Astrocyte of the spinal cord (primary cell): Measurements from ENCODE around the gene NDEL1.

Source experiments
- DNase-seq: peaks from one replicate; pipeline ENCODE4 v3.0.0; 2011; ENCODE audit warnings: low read depth, low spot score
- H3K4me3 ChIP-seq: 2 replicates; pipeline ENCODE4 v1.5.1; 2011; ENCODE audit warnings: low read depth, mild to moderate bottlenecking, low read length, moderate library complexity
- in situ Hi-C: cut with HindIII; loops from 2 replicates; pipeline ENCODE4 v1.10.0; 2017; ENCODE audit warnings: low sequenced_read_pairs
- TF ChIP-seq, protein P1 (sequence below): IDR thresholded peaks from 2 replicates; pipeline ENCODE4 v1.5.1; 2012; ENCODE audit warnings: low read depth, mild to moderate bottlenecking, low read length, inconsistent platforms

The NDEL1 gene

DNA sequence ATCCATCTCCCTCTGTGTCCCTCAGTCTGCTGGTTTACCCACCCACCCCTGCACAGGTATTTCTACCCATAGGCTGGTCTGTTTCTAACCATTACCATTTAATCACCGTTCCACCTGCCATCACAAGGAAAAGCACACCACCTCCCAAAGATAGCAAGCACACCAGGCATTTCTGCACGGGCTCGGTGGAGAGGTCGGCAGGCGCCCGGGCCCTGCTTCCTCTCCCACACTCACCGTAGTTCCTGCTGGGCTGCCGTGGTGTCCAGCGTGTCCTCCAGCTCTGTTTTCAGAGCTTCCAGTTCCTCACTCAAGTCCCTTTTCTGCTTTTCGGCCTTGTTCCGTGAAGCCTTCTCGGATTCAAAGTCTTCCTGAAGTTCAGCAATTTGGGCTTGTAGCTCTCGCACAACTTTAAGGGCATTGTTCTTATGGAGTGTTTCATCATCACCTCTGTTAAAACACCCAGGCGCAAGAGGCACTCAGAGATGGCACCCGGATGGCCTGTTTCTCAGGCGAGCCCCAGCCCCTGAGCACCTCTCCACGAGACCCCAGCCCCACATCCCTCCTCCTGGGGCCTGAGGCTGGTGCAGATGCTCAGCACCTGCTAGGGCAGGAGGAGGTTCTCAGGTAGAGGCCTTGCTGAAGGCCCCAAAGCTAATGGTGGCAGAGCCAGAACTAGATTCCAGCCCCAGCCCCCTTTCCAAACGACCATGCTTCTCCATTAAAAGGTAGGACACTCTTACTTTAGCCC, 69.0 kb downstream of the NDEL1 start:
- H3K4me3 ChIP-seq: no peak overlapping the region
- DNase-seq: no peak
- TF ChIP-seq, protein P1, sequence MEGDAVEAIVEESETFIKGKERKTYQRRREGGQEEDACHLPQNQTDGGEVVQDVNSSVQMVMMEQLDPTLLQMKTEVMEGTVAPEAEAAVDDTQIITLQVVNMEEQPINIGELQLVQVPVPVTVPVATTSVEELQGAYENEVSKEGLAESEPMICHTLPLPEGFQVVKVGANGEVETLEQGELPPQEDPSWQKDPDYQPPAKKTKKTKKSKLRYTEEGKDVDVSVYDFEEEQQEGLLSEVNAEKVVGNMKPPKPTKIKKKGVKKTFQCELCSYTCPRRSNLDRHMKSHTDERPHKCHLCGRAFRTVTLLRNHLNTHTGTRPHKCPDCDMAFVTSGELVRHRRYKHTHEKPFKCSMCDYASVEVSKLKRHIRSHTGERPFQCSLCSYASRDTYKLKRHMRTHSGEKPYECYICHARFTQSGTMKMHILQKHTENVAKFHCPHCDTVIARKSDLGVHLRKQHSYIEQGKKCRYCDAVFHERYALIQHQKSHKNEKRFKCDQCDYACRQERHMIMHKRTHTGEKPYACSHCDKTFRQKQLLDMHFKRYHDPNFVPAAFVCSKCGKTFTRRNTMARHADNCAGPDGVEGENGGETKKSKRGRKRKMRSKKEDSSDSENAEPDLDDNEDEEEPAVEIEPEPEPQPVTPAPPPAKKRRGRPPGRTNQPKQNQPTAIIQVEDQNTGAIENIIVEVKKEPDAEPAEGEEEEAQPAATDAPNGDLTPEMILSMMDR: no peak
- in situ Hi-C loops: no loop called here

DNA sequence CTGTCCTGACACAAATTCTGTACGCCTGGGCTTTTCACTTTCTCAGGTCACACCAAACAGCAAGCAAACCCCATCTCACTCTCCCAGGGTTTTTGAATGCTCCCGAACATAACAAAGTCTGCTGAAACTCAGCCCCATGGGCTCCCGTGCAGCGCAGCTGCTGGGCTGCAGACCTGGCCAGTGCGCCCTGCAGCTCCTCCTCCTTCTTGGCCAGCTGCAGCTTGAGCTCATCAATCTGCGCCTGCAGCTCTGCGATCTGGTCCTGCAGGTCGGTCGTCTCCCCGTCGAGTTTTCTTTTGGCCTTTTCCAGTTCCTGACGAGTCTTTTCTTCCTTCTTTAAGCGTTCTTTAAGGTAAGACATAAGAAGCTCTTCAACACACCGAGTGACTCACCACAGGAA, 70.5 kb downstream of the NDEL1 start:
- in situ Hi-C loops: no loop called here
- H3K4me3 ChIP-seq: no peak overlapping the region
- no peak for DNase-seq
- TF ChIP-seq, protein P1: no peak

DNA sequence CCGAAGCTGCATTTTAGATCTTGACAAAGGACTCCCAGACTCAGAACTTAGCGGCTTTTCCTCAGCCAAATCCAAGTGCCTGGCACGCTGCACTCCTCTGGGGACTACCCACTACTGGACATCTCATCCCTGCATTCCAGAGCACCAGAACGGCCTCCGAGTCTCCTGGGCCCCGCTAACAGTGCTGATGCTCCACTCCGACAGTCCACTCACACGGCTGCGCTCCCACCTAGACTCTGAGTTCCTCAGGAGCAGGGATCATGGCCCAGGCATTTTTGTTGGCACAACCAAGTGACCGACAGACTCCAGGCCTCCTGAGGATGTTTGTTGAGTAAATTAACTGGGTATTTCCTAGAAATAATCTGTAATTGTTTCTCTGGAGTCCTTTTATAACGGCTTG, 79.1 kb downstream of the NDEL1 start:
- in situ Hi-C loops: no loop called here
- no peak overlapping the region for H3K4me3 ChIP-seq
- TF ChIP-seq, protein P1: no peak

More for the DNA sequence above, 79.1 kb downstream of the NDEL1 start:
- DNase-seq: no peak
